ENCODE results near the gene CORO1C. TPM values are rescaled to one million over a fixed set of nuclear protein-coding genes. Genes with fewer than 3 reads are reported as not detected.

CORO1C gene
- total and polyA plus RNA-seq, 4 donors, result 23.2 to 58.6 (median 41.9) TPM

GRCh38 chr12:108712165-108712924, 19.0 kb downstream of the CORO1C start (continued):
- TF ChIP-seq CTCF (IDR thresholded peaks at IDR 0.05; ENCODE audit: low read depth, low read length, missing input control) (no peak), HNF4A (conservative IDR thresholded peaks at IDR 0.05) (no peak), FOXA2 (IDR thresholded peaks at IDR 0.05) (no peak)

GRCh38 chr12:108711489-108712164, 19.7 kb downstream of the CORO1C start:
- no peak overlapping the region for H3K9ac ChIP-seq (ENCODE audit: low read depth in 1 of 2, low read length in 2 of 2)
- no peaks in the 10 kb centered on the region for H3K27me3 ChIP-seq (ENCODE audit: control insufficient read depth in 4 of 4, insufficient read depth in 4 of 4, low read length in 3 of 4)
- DNase-seq (ENCODE audit: low spot score), result no peak
- no peaks in the 10 kb centered on the region for H3K9me3 ChIP-seq (ENCODE audit: control insufficient read depth in 4 of 4, low read length in 3 of 4)
- no peak for TF ChIP-seq REST (IDR thresholded peaks at IDR 0.05)
- TF ChIP-seq JUND (IDR thresholded peaks at IDR 0.05), result no peak
- no peak for TF ChIP-seq TAF1 (conservative IDR thresholded peaks at IDR 0.05)
- no peak for TF ChIP-seq SP1 (IDR thresholded peaks at IDR 0.05)
- TF ChIP-seq CTCF (IDR thresholded peaks at IDR 0.05; ENCODE audit: low read depth, low read length, missing input control), result no peak
- TF ChIP-seq HNF4G (IDR thresholded peaks at IDR 0.05), result no peak
- TF ChIP-seq MAX (IDR thresholded peaks at IDR 0.05), result no peak
- no peak for TF ChIP-seq RXRA (IDR thresholded peaks at IDR 0.05)
- no peak for TF ChIP-seq EGR1 (IDR thresholded peaks at IDR 0.05; ENCODE audit: low read depth in 2 of 2)
- no peak for TF ChIP-seq GABPA (IDR thresholded peaks at IDR 0.05 in 1 of 2, conservative IDR thresholded peaks at IDR 0.05 in 1 of 2)
- no peak for TF ChIP-seq ZBTB33 (IDR thresholded peaks at IDR 0.05)
- no peak for TF ChIP-seq FOXA1 (IDR thresholded peaks at IDR 0.05)
- TF ChIP-seq FOXA2 (IDR thresholded peaks at IDR 0.05), result no peak
- TF ChIP-seq HNF4A (conservative IDR thresholded peaks at IDR 0.05), result no peak
- no peak for TF ChIP-seq NR2F2 (IDR thresholded peaks at IDR 0.05)
- TF ChIP-seq YY1 (IDR thresholded peaks at IDR 0.05), result no peak
- TF ChIP-seq ATF3 (IDR thresholded peaks at IDR 0.05), result no peak
- no peak for TF ChIP-seq RAD21 (IDR thresholded peaks at IDR 0.05)
- H3K36me3 ChIP-seq (ENCODE audit: control insufficient read depth in 4 of 4, insufficient read depth in 3 of 4, low read depth in 1 of 4, low read length in 3 of 4), result peaks cover 0 to under 1% (median 0%) of the 10 kb centered on the region in 4 donors
- WGBS, result 85% methylated on average over 9 of the region's 9 CpGs
- no peak overlapping the region for H3K27ac ChIP-seq (ENCODE audit: low read depth in 1 of 2, low read length in 2 of 2)
- H3K4me3 ChIP-seq (ENCODE audit: low read depth in 1 of 3, low read length in 3 of 3), result no peak overlapping the region
- peaks cover 0 to 6% (median 3%) of the 10 kb centered on the region in 4 donors for H3K4me1 ChIP-seq (ENCODE audit: control insufficient read depth in 4 of 4, insufficient read depth in 4 of 4, low read length in 3 of 4)

Measured in liver (tissue), 9 donors.